ENCODE data around the gene TBCD.

- TF ChIP-seq CTCF (IDR thresholded peaks at IDR 0.05) (no peak), POLR2A (IDR thresholded peaks at IDR 0.05) (no peak), POLR2AphosphoS5 (IDR thresholded peaks at IDR 0.05) (no peak), EP300 (IDR thresholded peaks at IDR 0.05) (no peak)
These were observed 43.8 kb downstream of the TBCD start for GRCh38 chr17:82795615-82796014.
